ENCODE results near the gene STUB1. TPM values are rescaled to one million over a fixed set of nuclear protein-coding genes. Genes with fewer than 3 reads are reported as not detected.

STUB1 gene
- total and polyA plus RNA-seq, 2 donors (not counting 3 experiments of a cell fraction or from before 2014, with no cell fraction given) = 107 to 147 TPM

GRCh38 chr16:709566-710499 is 29.6 kb downstream of the STUB1 start:
- Histone ChIP-seq H3K4me1 (ENCODE audit: control insufficient read depth, extremely low read depth, insufficient read depth, low read length) (peaks cover 5% of the 10 kb centered on the region), H3K9ac (replicated peaks; ENCODE audit: extremely low read depth, insufficient read depth, low read length) (no peak overlapping the region), H3K9me1 (replicated peaks; ENCODE audit: control insufficient read depth, extremely low read depth, insufficient read depth, low read length) (no peaks in the 10 kb centered on the region), H4K20me1 (replicated peaks; ENCODE audit: control insufficient read depth, extremely low read depth, insufficient read depth, low read length) (no peaks in the 10 kb centered on the region), H3K4me2 (ENCODE audit: insufficient read depth, low read length) (no peak overlapping the region), H3K9me3 (replicated peaks; ENCODE audit: control insufficient read depth, insufficient read depth, low read length) (no peaks in the 10 kb centered on the region), H3K27me3 (ENCODE audit: control insufficient read depth in 2 of 2, insufficient read depth in 2 of 2, low read length in 2 of 2) (peaks cover 14 to 22% of the 10 kb centered on the region in 2 experiments), H3K79me2 (ENCODE audit: control insufficient read depth, insufficient read depth, low read length) (no peaks in the 10 kb centered on the region), H3K27ac (ENCODE audit: insufficient read depth, low read depth, low read length) (no peak overlapping the region), H3K36me3 (ENCODE audit: control insufficient read depth in 2 of 2, extremely low read depth in 1 of 2, insufficient read depth in 2 of 2, low read length in 2 of 2) (no peaks in the 10 kb centered on the region), H3K4me3 (replicated peaks in 1 of 3; ENCODE audit: insufficient read depth in 1 of 3, low read depth in 1 of 3, low read length in 3 of 3) (no peak overlapping the region), H2AFZ (ENCODE audit: low read depth, low read length) (no peak overlapping the region)
- DNase-seq (ENCODE audit: low read depth, low spot score) (no peak), FAIRE-seq (no peak)
- BruUV-seq (replicated peaks) = no TSS peak
- dilution Hi-C loops (cut with MboI; ENCODE audit: extremely low pct_ligation_motif_present, low sequenced_read_pairs) = no loop called here
- POLR2A ChIA-PET = no interaction called here
- intact Hi-C loops (cut with micrococcal nuclease) = no loop called here
- TF ChIP-seq MAX (IDR thresholded peaks at IDR 0.05; ENCODE audit: insufficient read depth, insufficient read length) = peak; percentile 34
- peak; percentile 16 for TF ChIP-seq FOS (IDR thresholded peaks at IDR 0.05; ENCODE audit: borderline replicate concordance, insufficient read depth, low read length)
- TF ChIP-seq POLR2AphosphoS5 (IDR thresholded peaks at IDR 0.05; ENCODE audit: insufficient read depth, low read depth, low read length) = no peak
- CTCF ChIA-PET = interaction anchor here (1.0 to 2.4 kb wide), 4 partner anchors 10 to 347 kb away, joined by 3 to 17 read pairs (median 4); partner anchors contain the start of gene WDR24

DNA sequence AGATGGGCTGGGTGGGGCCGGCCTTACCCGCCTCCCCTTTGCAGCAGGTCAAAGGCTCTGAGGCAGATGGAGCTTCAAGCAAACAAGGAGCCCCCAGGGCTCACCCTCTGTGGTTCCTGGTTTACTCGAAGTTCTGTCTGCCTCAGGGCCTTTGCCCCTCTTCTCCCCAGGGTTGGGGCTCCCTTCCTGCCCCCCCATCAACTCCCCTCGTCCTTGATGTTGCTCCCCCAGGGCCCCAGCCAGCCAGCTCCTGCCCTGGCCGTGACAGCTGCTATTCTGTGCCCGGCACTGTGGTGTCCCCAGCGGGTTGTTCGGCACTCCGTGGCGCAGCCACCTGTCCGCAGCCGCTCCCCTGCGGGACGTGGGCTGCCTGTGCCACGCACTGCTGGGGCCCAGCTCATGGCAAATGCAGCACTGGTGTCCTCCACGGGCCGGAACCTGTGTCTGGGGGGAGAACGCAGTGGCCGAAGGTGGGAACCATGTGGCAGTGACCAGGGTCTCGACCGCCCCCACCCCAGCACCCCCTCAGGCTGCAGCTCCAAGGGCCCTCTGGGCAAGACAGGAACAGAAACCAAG is 30.4 kb downstream of the STUB1 start:
- ChIA-PET CTCF (interaction anchor here (1.0 to 2.4 kb wide), 4 partner anchors 9 to 346 kb away, joined by 3 to 17 read pairs (median 4); partner anchors contain the start of gene WDR24), POLR2A (no interaction called here)
- H3K9me3 ChIP-seq (replicated peaks; ENCODE audit: control insufficient read depth, insufficient read depth, low read length) = no peaks in the 10 kb centered on the region
- TF ChIP-seq GATA2 (IDR thresholded peaks at IDR 0.05; ENCODE audit: insufficient read depth, insufficient read length, low read depth, low read length) = no peak
- TF ChIP-seq MYC (IDR thresholded peaks at IDR 0.05; ENCODE audit: low read depth, low read length) = no peak
- intact Hi-C loops (cut with micrococcal nuclease) = loop anchor here (1.0 kb wide), 1 partner anchor 75 kb away; no protein-coding TSS in a partner anchor
- peaks cover 5% of the 10 kb centered on the region for H3K4me1 ChIP-seq (ENCODE audit: control insufficient read depth, extremely low read depth, insufficient read depth, low read length)
- H3K79me2 ChIP-seq (ENCODE audit: control insufficient read depth, insufficient read depth, low read length) = no peaks in the 10 kb centered on the region
- H3K4me2 ChIP-seq (ENCODE audit: insufficient read depth, low read length) = no peak overlapping the region
- no peak overlapping the region for H2AFZ ChIP-seq (ENCODE audit: low read depth, low read length)
- H4K20me1 ChIP-seq (replicated peaks; ENCODE audit: control insufficient read depth, extremely low read depth, insufficient read depth, low read length) = no peaks in the 10 kb centered on the region
- H3K9me1 ChIP-seq (replicated peaks; ENCODE audit: control insufficient read depth, extremely low read depth, insufficient read depth, low read length) = no peaks in the 10 kb centered on the region
- FAIRE-seq (no peak), DNase-seq (ENCODE audit: low read depth, low spot score) (no peak)
- no TSS peak for BruUV-seq (replicated peaks)
- dilution Hi-C loops (cut with MboI; ENCODE audit: extremely low pct_ligation_motif_present, low sequenced_read_pairs) = no loop called here
- H3K4me3 ChIP-seq (replicated peaks in 1 of 3; ENCODE audit: insufficient read depth in 1 of 3, low read depth in 1 of 3, low read length in 3 of 3) = no peak overlapping the region
- H3K36me3 ChIP-seq (ENCODE audit: control insufficient read depth in 2 of 2, extremely low read depth in 1 of 2, insufficient read depth in 2 of 2, low read length in 2 of 2) = no peaks in the 10 kb centered on the region
- H3K9ac ChIP-seq (replicated peaks; ENCODE audit: extremely low read depth, insufficient read depth, low read length) = no peak overlapping the region
- H3K27ac ChIP-seq (ENCODE audit: insufficient read depth, low read depth, low read length) = no peak overlapping the region
- peaks cover 12 to 16% of the 10 kb centered on the region in 2 experiments for H3K27me3 ChIP-seq (ENCODE audit: control insufficient read depth in 2 of 2, insufficient read depth in 2 of 2, low read length in 2 of 2)

All from endothelial cell of umbilical vein (primary cell).